Measurements from ENCODE around the gene TMEM151A. TPM values are rescaled to one million over a fixed set of nuclear protein-coding genes. Genes with fewer than 3 reads are reported as not detected.

Gene TMEM151A
- polyA plus RNA-seq, 4 donors, result 0.12 to 0.24 TPM; not detected in 2

GRCh38 chr11:66282468-66283455 is 8.9 kb upstream of the TMEM151A start:
- DNase-seq (ENCODE audit: low read depth in 4 of 4, low spot score in 2 of 4), result peak in 3 of 4 donors; percentile 89 to 96 (median 91)

- DNase-seq (ENCODE audit: low read depth in 4 of 4, low spot score in 2 of 4), result no peak
Observed at GRCh38 chr11:66283461-66284105, 8.1 kb upstream of the TMEM151A start.

- DNase-seq (ENCODE audit: low read depth in 4 of 4, low spot score in 2 of 4), result no peak
Observed at GRCh38 chr11:66284526-66285078, 7.1 kb upstream of the TMEM151A start.

GRCh38 chr11:66285250-66285947 is 6.3 kb upstream of the TMEM151A start:
- DNase-seq (ENCODE audit: low read depth in 4 of 4, low spot score in 2 of 4), result no peak

GRCh38 chr11:66286699-66287098 is 5.0 kb upstream of the TMEM151A start:
- no peak for DNase-seq (ENCODE audit: low read depth in 4 of 4, low spot score in 2 of 4)

- DNase-seq (ENCODE audit: low read depth in 4 of 4, low spot score in 2 of 4), result no peak
Observed at GRCh38 chr11:66287211-66287888, 4.3 kb upstream of the TMEM151A start.

- no peak for DNase-seq (ENCODE audit: low read depth in 4 of 4, low spot score in 2 of 4)
Observed at GRCh38 chr11:66287889-66288670, 3.6 kb upstream of the TMEM151A start.

- DNase-seq (ENCODE audit: low read depth in 4 of 4, low spot score in 2 of 4), result peak; percentile 91 to 98 (median 95)
Observed at GRCh38 chr11:66288671-66289547, 2.8 kb upstream of the TMEM151A start, which contains the start of gene YIF1A. YIF1A (minus strand) TSS chr11:66289143; CDS start chr11:66288985, 158 bp downstream.

- DNase-seq (ENCODE audit: low read depth in 4 of 4, low spot score in 2 of 4), result peak; percentile 72 to 79 (median 75)
Observed at GRCh38 chr11:66289548-66290329, 2.0 kb upstream of the TMEM151A start.

- DNase-seq (ENCODE audit: low read depth in 4 of 4, low spot score in 2 of 4), result no peak
Observed at GRCh38 chr11:66290330-66290621, 1.4 kb upstream of the TMEM151A start.

GRCh38 chr11:66291303-66291705 is 390 bp upstream of the TMEM151A start:
- DNase-seq (ENCODE audit: low read depth in 4 of 4, low spot score in 2 of 4), result no peak

- DNase-seq (ENCODE audit: low read depth in 4 of 4, low spot score in 2 of 4), result no peak
Observed at GRCh38 chr11:66292543-66293332, 1.0 kb downstream of the TMEM151A start.

GRCh38 chr11:66293352-66293751 is 1.7 kb downstream of the TMEM151A start:
- no peak for DNase-seq (ENCODE audit: low read depth in 4 of 4, low spot score in 2 of 4)

- DNase-seq (ENCODE audit: low read depth in 4 of 4, low spot score in 2 of 4), result no peak
Observed at GRCh38 chr11:66293777-66294625, 2.3 kb downstream of the TMEM151A start.

GRCh38 chr11:66294626-66295620 is 3.2 kb downstream of the TMEM151A start:
- no peak for DNase-seq (ENCODE audit: low read depth in 4 of 4, low spot score in 2 of 4)
